K562 (cell line): ENCODE results near the gene CYB5D1. TPM values are rescaled to one million over a fixed set of nuclear protein-coding genes. Genes with fewer than 3 reads are reported as not detected.

ENCODE experiments used
- DDX20 ChIP-seq: fragments of 450-650 bp; IDR thresholded peaks from 2 replicates; pipeline ENCODE4 v1.6.1; 2016; ENCODE audit warnings: missing genetic modification characterization, low read depth, mild to moderate bottlenecking, missing compliant biosample characterization, moderate library complexity
- DIDO1 ChIP-seq: fragments of 450-650 bp; IDR thresholded peaks from 2 replicates; pipeline ENCODE4 v1.6.1; 2016; ENCODE audit warnings: low read depth, missing biosample characterization, missing genetic modification characterization
- HIVEP1 ChIP-seq: fragments of 250-450 bp; sonication (Bioruptor Pico); IDR thresholded peaks from 2 replicates; pipeline ENCODE4 v1.4.0; 2020; ENCODE audit warnings: mild to moderate bottlenecking
- HLTF ChIP-seq: fragments of 450-650 bp; IDR thresholded peaks from 2 replicates; pipeline ENCODE4 v1.6.1; 2016
- KLF6 ChIP-seq: fragments of 250-450 bp; sonication (Bioruptor Pico); IDR thresholded peaks from 2 replicates; pipeline ENCODE4 v1.4.0; 2020; ENCODE audit warnings: mild to moderate bottlenecking, moderate library complexity, borderline replicate concordance
- MED1 ChIP-seq: sonication (generic); formaldehyde crosslinking; IDR thresholded peaks from 2 replicates; pipeline ENCODE4 v1.8.1; 2023; ENCODE audit warnings: missing genetic modification reagents, borderline replicate concordance
- MYBL2 ChIP-seq, 2 experiments: fragments of 450-650 bp in 1 of 2; sonication (generic) in 1 of 2; formaldehyde crosslinking in 1 of 2; IDR thresholded peaks; 2 replicates each; pipeline versions ENCODE4 v1.6.1 to v1.8.1; 2017 to 2022; ENCODE audit warnings: borderline replicate concordance in 1 of 2, inconsistent platforms in 1 of 2, low read depth in 1 of 2, mild to moderate bottlenecking in 1 of 2, missing genetic modification reagents in 1 of 2, moderate library complexity in 1 of 2
- MYNN ChIP-seq, 2 experiments: sonication (generic); formaldehyde crosslinking in 1 of 2; IDR thresholded peaks; 2 replicates each; pipeline versions ENCODE4 v1.5.0 to v1.6.1; 2016 to 2020; ENCODE audit warnings: antibody characterized with exemption in 1 of 2, missing genetic modification reagents in 1 of 2
- POLR3G ChIP-seq: IDR thresholded peaks from 2 replicates; pipeline ENCODE4 v1.6.1; 2011; ENCODE audit not compliant: insufficient read length, insufficient replicate concordance; ENCODE audit errors: extremely low read depth
- THAP12 ChIP-seq: fragments of 250-450 bp; sonication (Bioruptor Pico); IDR thresholded peaks from 2 replicates; pipeline ENCODE4 v1.9.0; 2021; ENCODE audit warnings: mild to moderate bottlenecking, inconsistent platforms
- TSC22D4 ChIP-seq: fragments of 450-650 bp; IDR thresholded peaks from 2 replicates; pipeline ENCODE4 v1.6.1; 2016; ENCODE audit warnings: missing genetic modification characterization, missing biosample characterization, control low read depth
- ZNF121 ChIP-seq: sonication (generic); formaldehyde crosslinking; conservative IDR thresholded peaks from 2 replicates; pipeline ENCODE4 v1.8.0; 2022; ENCODE audit warnings: missing genetic modification reagents
- ZNF212 ChIP-seq: fragments of 450-650 bp; formaldehyde crosslinking; IDR thresholded peaks from 2 replicates; pipeline ENCODE4 v1.4.0; 2020; ENCODE audit warnings: mild to moderate bottlenecking
- ZNF668 ChIP-seq: fragments of 250-450 bp; sonication (Bioruptor Pico); IDR thresholded peaks from 2 replicates; pipeline ENCODE4 v1.8.0; 2022; ENCODE audit warnings: mild to moderate bottlenecking, inconsistent platforms
- polyA plus RNA-seq, 8 experiments: library from polyadenylated mRNA; depleted of rRNA in 4 of 8; stranded (reverse) in 5 of 8; unstranded in 3 of 8; fragments of >200 nt; fragmentation: Nextera tagmentation in 2 of 8; fragmentation: Illumina TruSeq in 1 of 8; extraction: Ambion mirVana in 2 of 8; extraction: Trizol in 1 of 8; gene quantifications; 2 replicates each; pipeline versions ENCODE4 v1.2.1 to v1.2.3, GENCODE V29; 2011 to 2014; ENCODE audit warnings: inconsistent platforms in 1 of 8, missing spikeins in 1 of 8
- total RNA-seq, 7 experiments: library from RNA; depleted of rRNA in 6 of 7; stranded (reverse); fragments of >200 nt in 6 of 7; fragmentation: Illumina TruSeq in 2 of 7; extraction: Trizol in 2 of 7; gene quantifications; 2 replicates each; pipeline versions ENCODE4 v1.2.1 to v1.2.3, GENCODE V29; 2011 to 2021; ENCODE audit warnings: low replicate concordance in 1 of 7
- TF ChIP-seq, protein P1 (sequence below): fragments of 450-650 bp; IDR thresholded peaks from 2 replicates; pipeline ENCODE4 v1.6.1; 2016; ENCODE audit warnings: low read depth
- TF ChIP-seq, protein P2 (sequence below): fragments of 450-650 bp; IDR thresholded peaks from 2 replicates; pipeline ENCODE4 v1.6.1; 2016; ENCODE audit warnings: mild to moderate bottlenecking

The CYB5D1 gene
- total and polyA plus RNA-seq, 9 of the 15 experiments (the other 6 are each of a cell fraction or from before 2014, with no cell fraction given): 2.4 to 7.9 (median 5.7) TPM

- TF ChIP-seq, protein P1, sequence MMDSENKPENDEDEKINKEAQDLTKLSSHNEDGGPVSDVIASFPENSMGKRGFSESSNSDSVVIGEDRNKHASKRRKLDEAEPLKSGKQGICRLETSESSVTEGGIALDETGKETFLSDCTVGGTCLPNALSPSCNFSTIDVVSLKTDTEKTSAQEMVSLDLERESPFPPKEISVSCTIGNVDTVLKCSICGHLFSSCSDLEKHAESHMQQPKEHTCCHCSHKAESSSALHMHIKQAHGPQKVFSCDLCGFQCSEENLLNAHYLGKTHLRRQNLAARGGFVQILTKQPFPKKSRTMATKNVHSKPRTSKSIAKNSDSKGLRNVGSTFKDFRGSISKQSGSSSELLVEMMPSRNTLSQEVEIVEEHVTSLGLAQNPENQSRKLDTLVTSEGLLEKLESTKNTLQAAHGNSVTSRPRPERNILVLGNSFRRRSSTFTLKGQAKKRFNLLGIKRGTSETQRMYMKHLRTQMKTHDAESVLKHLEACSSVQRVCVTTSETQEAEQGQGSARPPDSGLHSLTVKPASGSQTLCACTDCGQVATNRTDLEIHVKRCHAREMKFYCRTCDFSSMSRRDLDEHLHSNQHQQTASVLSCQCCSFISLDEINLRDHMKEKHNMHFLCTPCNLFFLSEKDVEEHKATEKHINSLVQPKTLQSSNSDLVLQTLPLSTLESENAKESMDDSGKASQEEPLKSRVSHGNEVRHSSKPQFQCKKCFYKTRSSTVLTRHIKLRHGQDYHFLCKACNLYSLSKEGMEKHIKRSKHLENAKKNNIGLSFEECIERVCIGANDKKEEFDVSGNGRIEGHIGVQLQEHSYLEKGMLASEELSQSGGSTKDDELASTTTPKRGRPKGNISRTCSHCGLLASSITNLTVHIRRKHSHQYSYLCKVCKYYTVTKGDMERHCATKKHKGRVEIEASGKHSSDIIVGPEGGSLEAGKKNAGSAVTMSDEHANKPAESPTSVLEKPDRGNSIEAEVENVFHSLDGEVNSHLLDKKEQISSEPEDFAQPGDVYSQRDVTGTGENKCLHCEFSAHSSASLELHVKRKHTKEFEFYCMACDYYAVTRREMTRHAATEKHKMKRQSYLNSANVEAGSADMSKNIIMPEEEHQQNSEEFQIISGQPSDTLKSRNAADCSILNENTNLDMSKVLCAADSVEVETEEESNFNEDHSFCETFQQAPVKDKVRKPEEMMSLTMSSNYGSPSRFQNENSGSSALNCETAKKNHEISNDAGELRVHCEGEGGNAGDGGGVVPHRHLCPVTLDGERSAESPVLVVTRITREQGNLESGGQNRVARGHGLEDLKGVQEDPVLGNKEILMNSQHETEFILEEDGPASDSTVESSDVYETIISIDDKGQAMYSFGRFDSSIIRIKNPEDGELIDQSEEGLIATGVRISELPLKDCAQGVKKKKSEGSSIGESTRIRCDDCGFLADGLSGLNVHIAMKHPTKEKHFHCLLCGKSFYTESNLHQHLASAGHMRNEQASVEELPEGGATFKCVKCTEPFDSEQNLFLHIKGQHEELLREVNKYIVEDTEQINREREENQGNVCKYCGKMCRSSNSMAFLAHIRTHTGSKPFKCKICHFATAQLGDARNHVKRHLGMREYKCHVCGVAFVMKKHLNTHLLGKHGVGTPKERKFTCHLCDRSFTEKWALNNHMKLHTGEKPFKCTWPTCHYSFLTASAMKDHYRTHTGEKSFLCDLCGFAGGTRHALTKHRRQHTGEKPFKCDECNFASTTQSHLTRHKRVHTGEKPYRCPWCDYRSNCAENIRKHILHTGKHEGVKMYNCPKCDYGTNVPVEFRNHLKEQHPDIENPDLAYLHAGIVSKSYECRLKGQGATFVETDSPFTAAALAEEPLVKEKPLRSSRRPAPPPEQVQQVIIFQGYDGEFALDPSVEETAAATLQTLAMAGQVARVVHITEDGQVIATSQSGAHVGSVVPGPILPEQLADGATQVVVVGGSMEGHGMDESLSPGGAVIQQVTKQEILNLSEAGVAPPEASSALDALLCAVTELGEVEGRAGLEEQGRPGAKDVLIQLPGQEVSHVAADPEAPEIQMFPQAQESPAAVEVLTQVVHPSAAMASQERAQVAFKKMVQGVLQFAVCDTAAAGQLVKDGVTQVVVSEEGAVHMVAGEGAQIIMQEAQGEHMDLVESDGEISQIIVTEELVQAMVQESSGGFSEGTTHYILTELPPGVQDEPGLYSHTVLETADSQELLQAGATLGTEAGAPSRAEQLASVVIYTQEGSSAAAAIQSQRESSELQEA: no peak
- no peak for TF ChIP-seq HIVEP1 (CRISPR knock-in tag)
- no peak for TF ChIP-seq ZNF121 (CRISPR knock-in tag)
- TF ChIP-seq MED1 (CRISPR knock-in tag): no peak
- TF ChIP-seq ZNF668: no peak
- TF ChIP-seq ZNF212 (CRISPR knock-in tag): no peak
- no peak for TF ChIP-seq DDX20 (tag)
- TF ChIP-seq, protein P2, sequence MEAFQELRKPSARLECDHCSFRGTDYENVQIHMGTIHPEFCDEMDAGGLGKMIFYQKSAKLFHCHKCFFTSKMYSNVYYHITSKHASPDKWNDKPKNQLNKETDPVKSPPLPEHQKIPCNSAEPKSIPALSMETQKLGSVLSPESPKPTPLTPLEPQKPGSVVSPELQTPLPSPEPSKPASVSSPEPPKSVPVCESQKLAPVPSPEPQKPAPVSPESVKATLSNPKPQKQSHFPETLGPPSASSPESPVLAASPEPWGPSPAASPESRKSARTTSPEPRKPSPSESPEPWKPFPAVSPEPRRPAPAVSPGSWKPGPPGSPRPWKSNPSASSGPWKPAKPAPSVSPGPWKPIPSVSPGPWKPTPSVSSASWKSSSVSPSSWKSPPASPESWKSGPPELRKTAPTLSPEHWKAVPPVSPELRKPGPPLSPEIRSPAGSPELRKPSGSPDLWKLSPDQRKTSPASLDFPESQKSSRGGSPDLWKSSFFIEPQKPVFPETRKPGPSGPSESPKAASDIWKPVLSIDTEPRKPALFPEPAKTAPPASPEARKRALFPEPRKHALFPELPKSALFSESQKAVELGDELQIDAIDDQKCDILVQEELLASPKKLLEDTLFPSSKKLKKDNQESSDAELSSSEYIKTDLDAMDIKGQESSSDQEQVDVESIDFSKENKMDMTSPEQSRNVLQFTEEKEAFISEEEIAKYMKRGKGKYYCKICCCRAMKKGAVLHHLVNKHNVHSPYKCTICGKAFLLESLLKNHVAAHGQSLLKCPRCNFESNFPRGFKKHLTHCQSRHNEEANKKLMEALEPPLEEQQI: no peak
- no peak for TF ChIP-seq TSC22D4
- no peak for TF ChIP-seq MYNN (IDR thresholded peaks at IDR 0.05)
- no peak for TF ChIP-seq MYNN (CRISPR knock-in tag; IDR thresholded peaks at IDR 0.05)
- TF ChIP-seq POLR3G: no peak
- TF ChIP-seq KLF6: no peak
- TF ChIP-seq MYBL2 (IDR thresholded peaks at IDR 0.05; ENCODE audit: low read depth): no peak
- no peak for TF ChIP-seq MYBL2 (CRISPR knock-in tag; IDR thresholded peaks at IDR 0.05; ENCODE audit: borderline replicate concordance)
- TF ChIP-seq HLTF: no peak
- TF ChIP-seq THAP12 (CRISPR knock-in tag): no peak
- TF ChIP-seq DIDO1: no peak
Measured at GRCh38 chr17:7841396-7841914, 16.3 kb upstream of the CYB5D1 start (continued).
